ENCODE measurements around the gene KCNJ1.

Gene KCNJ1

DNA sequence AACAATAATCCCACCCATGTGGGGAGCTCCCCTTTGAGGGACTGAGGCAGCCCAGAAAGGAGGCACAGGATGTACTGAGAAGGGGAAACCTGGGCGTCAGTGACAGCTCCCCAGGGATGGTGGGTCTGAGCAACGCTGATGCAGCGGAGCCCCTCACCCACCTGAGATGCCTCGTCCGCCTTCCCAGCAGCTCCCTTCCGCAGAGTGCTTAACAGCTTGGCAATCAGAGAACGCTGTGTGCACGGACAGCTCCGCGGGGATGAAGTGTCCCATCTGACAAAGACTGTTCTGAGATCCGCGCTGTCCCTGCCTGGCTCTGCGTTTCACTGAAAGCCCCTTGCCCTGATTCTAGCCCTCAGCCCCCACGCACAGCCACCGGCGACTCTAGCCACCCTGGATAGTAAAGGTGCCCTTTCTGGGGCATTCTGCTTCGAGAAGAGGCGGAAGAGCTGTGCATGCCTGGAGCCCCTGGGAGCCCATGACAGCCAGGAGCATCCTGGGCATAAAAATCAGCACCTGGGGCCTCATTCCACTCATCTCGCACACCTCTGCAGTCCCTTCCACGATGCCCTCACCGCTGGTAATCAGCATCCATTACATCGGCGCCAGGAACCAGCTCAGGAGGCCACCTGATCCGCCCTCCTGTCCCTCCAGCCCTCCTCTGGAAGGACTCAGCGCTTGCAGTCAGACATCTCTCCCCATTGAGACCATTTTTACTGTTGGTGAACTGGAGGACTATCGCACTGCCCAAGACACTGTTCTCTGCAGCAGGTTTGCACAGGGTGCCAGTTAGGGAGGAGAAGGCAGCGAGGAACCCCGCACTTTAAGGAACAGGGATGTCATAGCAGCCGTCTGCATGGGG, 34.8 kb upstream of the KCNJ1 start:
- TF ChIP-seq, protein P1, sequence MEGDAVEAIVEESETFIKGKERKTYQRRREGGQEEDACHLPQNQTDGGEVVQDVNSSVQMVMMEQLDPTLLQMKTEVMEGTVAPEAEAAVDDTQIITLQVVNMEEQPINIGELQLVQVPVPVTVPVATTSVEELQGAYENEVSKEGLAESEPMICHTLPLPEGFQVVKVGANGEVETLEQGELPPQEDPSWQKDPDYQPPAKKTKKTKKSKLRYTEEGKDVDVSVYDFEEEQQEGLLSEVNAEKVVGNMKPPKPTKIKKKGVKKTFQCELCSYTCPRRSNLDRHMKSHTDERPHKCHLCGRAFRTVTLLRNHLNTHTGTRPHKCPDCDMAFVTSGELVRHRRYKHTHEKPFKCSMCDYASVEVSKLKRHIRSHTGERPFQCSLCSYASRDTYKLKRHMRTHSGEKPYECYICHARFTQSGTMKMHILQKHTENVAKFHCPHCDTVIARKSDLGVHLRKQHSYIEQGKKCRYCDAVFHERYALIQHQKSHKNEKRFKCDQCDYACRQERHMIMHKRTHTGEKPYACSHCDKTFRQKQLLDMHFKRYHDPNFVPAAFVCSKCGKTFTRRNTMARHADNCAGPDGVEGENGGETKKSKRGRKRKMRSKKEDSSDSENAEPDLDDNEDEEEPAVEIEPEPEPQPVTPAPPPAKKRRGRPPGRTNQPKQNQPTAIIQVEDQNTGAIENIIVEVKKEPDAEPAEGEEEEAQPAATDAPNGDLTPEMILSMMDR (IDR thresholded peaks at IDR 0.05; ENCODE audit: low read length, missing control alignments): no peak
- DNase-seq (ENCODE audit: low read depth): no peak
- no peak overlapping the region for H3K4me3 ChIP-seq (replicated peaks; ENCODE audit: low read depth, low read length)

DNA sequence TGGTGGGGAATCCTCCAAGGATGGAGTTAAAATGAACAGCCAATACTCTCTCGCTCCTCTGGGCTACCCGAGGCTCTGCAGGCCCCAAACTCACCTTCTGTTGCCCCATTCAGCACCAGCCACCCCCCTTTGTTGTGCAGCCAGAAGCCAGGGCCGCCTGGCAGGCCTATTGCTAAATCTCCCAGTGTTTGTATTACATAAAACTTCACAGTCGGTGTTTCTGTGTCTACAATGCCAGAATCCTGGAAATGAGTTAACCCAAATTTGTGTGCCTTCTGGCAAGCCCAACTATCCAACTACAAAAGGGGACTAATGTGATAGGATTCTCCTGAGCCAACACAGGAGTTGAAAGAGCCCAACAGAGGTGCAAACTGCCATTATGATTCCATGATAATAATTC, 33.4 kb upstream of the KCNJ1 start:
- H3K4me3 ChIP-seq (replicated peaks; ENCODE audit: low read depth, low read length): no peak overlapping the region
- TF ChIP-seq, protein P1 (IDR thresholded peaks at IDR 0.05; ENCODE audit: low read length, missing control alignments): no peak
- DNase-seq (ENCODE audit: low read depth): no peak

DNA sequence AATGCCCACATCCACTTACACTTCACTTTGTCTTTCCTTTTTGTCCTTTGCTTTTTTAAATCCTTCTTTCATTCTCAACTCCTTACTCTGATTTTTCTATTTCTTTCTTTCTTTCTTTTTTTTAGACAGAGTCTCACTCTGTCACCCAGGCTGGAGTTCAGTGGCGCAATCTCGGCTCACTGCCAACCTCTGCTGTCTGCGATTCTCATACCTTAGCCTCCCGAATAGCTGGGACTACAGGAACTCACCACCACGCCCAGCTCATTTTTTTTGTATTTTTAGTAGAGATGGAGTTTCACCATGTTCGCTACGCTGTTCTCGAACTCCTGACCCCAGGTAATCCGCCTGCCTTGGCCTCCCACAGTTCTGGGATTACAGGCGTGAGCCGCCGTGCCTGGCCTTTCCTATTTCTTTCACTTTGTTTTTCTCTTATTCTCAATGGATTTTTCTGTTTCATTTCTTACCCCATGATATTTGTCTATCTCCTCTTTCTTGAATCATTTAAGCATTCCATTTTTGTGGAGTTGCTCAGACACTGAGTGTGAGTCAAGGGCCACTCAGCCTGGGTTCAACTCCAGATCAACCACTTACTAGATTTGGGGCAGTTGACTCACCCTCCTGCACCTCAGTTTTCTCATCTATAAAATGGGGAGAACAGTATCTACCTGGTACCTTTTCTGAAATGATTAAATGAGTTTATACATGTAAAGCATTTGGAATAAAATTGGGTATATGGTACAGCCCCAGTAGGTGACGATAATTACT, 31.7 kb upstream of the KCNJ1 start:
- TF ChIP-seq, protein P1 (IDR thresholded peaks at IDR 0.05; ENCODE audit: low read length, missing control alignments): no peak
- no peak for DNase-seq (ENCODE audit: low read depth)
- H3K4me3 ChIP-seq (replicated peaks; ENCODE audit: low read depth, low read length): no peak overlapping the region

DNA sequence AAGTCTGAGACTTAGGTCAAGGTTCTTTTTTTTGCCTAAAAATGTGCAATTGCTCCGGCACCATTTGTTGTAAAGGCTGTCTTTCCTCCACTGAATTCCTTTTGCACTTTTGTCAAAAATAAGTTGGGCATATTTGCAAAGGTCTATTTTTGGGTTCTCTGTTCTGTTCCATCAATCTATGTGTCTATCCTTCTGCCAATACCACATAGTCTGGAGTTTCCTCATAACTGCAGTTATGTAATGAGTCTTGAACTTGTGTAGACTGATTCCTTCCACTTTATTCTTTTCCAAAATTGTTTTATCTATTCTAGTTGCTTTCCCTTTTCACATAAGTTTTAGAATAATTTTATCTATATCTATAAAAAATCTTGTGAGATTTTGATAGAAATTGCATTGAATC, 30.7 kb upstream of the KCNJ1 start:
- no peak for DNase-seq (ENCODE audit: low read depth)
- TF ChIP-seq, protein P1 (IDR thresholded peaks at IDR 0.05; ENCODE audit: low read length, missing control alignments): no peak
- H3K4me3 ChIP-seq (replicated peaks; ENCODE audit: low read depth, low read length): no peak overlapping the region

DNA sequence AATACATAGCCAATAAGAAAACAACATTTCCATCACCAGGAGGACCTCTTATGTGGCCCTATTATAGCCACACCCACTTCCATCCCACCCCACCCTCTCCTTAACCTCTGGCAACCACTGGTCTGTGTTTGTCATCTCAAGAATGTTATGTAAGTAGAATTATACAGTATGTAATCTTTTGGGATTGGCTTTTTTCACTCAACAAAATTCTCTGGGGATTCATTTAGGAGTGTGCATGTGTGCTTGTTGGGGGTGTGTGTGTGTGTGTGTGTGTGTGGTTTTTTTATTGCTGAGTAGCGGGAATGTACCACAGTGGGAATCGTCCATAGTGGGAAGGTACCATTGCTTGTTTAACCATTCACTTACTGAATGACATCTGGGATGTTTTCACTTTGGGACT, 29.3 kb upstream of the KCNJ1 start:
- DNase-seq (ENCODE audit: low read depth): no peak
- TF ChIP-seq, protein P1 (IDR thresholded peaks at IDR 0.05; ENCODE audit: low read length, missing control alignments): no peak
- H3K4me3 ChIP-seq (replicated peaks; ENCODE audit: low read depth, low read length): no peak overlapping the region

DNA sequence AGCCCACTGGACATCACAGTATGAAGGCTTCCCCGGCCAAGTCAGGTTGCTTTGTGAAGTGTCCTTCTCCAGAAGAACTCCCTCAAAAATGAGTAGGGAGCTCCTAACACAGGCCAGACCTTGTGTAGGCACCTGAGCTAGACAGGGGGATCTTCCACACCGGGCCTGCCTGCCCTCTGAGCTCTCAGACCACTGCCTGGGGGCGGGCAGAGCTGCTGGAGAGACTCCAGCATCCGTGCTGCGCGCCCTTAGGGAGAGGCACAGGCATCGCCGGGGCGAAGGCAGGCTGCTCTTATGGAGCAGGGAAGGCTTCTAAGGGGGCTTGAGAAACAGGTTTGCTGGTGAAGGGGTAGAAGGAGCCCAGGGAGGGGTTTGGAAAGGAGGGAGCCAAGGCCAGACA, 28.4 kb upstream of the KCNJ1 start:
- TF ChIP-seq, protein P1 (IDR thresholded peaks at IDR 0.05; ENCODE audit: low read length, missing control alignments): no peak
- no peak overlapping the region for H3K4me3 ChIP-seq (replicated peaks; ENCODE audit: low read depth, low read length)
- no peak for DNase-seq (ENCODE audit: low read depth)

All from fibroblast of pulmonary artery (primary cell).